Esophagus muscularis mucosa (tissue), 4 donors: ENCODE measurements around the gene HOXC10. TPM values are rescaled to one million over a fixed set of nuclear protein-coding genes. Genes with fewer than 3 reads are reported as not detected.

Source experiments
- DNase-seq: peaks from one replicate; pipeline ENCODE4 v3.0.0-alpha.2; 2017; ENCODE audit errors: extremely low spot score
- H3K27ac ChIP-seq, 4 donors: fragments of 200-600 bp; sonication (generic); replicated peaks in 1 of 4; 1 replicate in 3 of 4; 2 replicates in 1 of 4; pipeline ENCODE4 v1.5.1; 2016 to 2019; ENCODE audit warnings: mild to moderate bottlenecking in 1 of 4
- H3K27me3 ChIP-seq, 4 donors: fragments of 200-600 bp; sonication (generic); one replicate each; pipeline versions ENCODE4 v1.5.1 to v1.6.0; 2016 to 2019
- H3K36me3 ChIP-seq, 4 donors: fragments of 200-600 bp; sonication (generic); one replicate each; pipeline ENCODE4 v1.5.1; 2016 to 2019
- H3K4me1 ChIP-seq, 4 donors: fragments of 200-600 bp; sonication (generic); one replicate each; pipeline ENCODE4 v1.5.1; 2016 to 2019
- H3K4me3 ChIP-seq, 4 donors: fragments of 200-600 bp; sonication (generic); 1 replicate in 2 of 4; 2 replicates in 2 of 4; pipeline ENCODE4 v1.5.1; 2016 to 2019; ENCODE audit warnings: mild to moderate bottlenecking in 4 of 4, moderate library complexity in 1 of 4
- H3K9me3 ChIP-seq, 4 donors: fragments of 200-600 bp; sonication (generic); 1 replicate in 3 of 4; 2 replicates in 1 of 4; pipeline ENCODE4 v1.5.1; 2016 to 2019
- CTCF ChIP-seq, 3 experiments: fragments of 200-600 bp in 2 of 3; fragments of 450-650 bp in 1 of 3; sonication (generic) in 2 of 3; IDR thresholded peaks; one replicate each; pipeline ENCODE4 v1.5.1; 2017 to 2019; ENCODE audit warnings: antibody characterized with exemption in 3 of 3, mild to moderate bottlenecking in 2 of 3, moderate library complexity in 1 of 3
- EP300 ChIP-seq: sonication (generic); formaldehyde crosslinking; IDR thresholded peaks from one replicate; pipeline ENCODE4 v1.6.1; 2017; ENCODE audit warnings: antibody characterized with exemption
- POLR2A ChIP-seq: fragments of 450-650 bp; IDR thresholded peaks from one replicate; pipeline ENCODE4 v1.6.1; 2017; ENCODE audit warnings: antibody characterized with exemption, moderate library complexity, mild to moderate bottlenecking, low read depth
- POLR2AphosphoS5 ChIP-seq, 2 donors: sonication (generic); formaldehyde crosslinking; IDR thresholded peaks; one replicate each; pipeline ENCODE4 v1.6.1; 2017; ENCODE audit warnings: antibody characterized with exemption in 2 of 2
- WGBS: methylation state at CpG from one replicate; pipeline ENCODE4 v1.1.5; 2018; 5-methylcytosine and 5-hydroxymethylcytosine counted together
- intact Hi-C: fragments of 100-400 bp; cut with DNase I; formaldehyde crosslinking; loops from one replicate; pipeline ENCODE4 v1.15.1; 2023
- total RNA-seq, 4 donors: library from RNA; depleted of rRNA; stranded (reverse); fragments of >200 nt; gene quantifications; one replicate each; pipeline versions ENCODE4 v1.1.0 to v1.2.1, GENCODE V29; 2016

The HOXC10 gene
- total RNA-seq, 4 donors from 2014 or later, result not detected

GRCh38 chr12:53965281-53966084 lies 19.5 kb upstream of the HOXC10 start:
- Histone ChIP-seq H3K27me3 (peaks cover 9 to 100% (median 91%) of the 10 kb centered on the region in 4 donors), H3K36me3 (no peaks in the 10 kb centered on the region), H3K9me3 (no peaks in the 10 kb centered on the region), H3K4me1 (peaks cover 4 to 39% (median 25%) of the 10 kb centered on the region in 4 donors), H3K4me3 (peak overlapping the region in 1 of 4 donors; percentile 2), H3K27ac (no peak overlapping the region)
- intact Hi-C loops, result no loop called here
- no peak for TF ChIP-seq POLR2A
- 5% methylated on average over 18 of the region's 18 CpGs for WGBS
- DNase-seq, result no peak

DNA sequence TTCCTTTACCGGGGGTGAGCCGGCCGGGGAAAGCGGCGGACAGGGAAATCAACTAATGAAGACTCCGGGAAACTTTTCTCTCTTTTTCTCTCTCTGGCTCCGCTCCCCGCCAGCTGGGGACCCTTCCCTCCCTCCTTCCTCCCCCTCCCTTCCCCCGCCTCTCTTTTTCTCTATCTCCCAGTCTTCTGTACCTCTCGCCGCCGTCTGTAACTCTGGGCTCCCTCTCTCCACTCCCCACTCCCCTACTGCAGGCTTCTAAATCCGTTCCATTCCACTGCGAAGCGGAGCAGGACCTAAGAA lies 18.9 kb upstream of the HOXC10 start:
- H3K4me3 ChIP-seq, result peak overlapping the region in 1 of 4 donors; percentile 2
- no peaks in the 10 kb centered on the region for H3K36me3 ChIP-seq
- intact Hi-C loops, result no loop called here
- no peaks in the 10 kb centered on the region for H3K9me3 ChIP-seq
- peaks cover 9 to 100% (median 91%) of the 10 kb centered on the region in 4 donors for H3K27me3 ChIP-seq
- WGBS, result 8% methylated on average over 15 of the region's 15 CpGs
- H3K27ac ChIP-seq, result no peak overlapping the region
- DNase-seq, result no peak
- TF ChIP-seq POLR2AphosphoS5 (IDR thresholded peaks at IDR 0.05), result no peak
- TF ChIP-seq POLR2A, result no peak
- no peak for TF ChIP-seq EP300
- TF ChIP-seq CTCF (IDR thresholded peaks at IDR 0.05), result no peak
- peaks cover 2 to 33% (median 20%) of the 10 kb centered on the region in 4 donors for H3K4me1 ChIP-seq

- peaks cover 0 to 28% (median 14%) of the 10 kb centered on the region in 4 donors for H3K4me1 ChIP-seq
- intact Hi-C loops, result no loop called here
- WGBS, result 15% methylated on average over 36 of the region's 36 CpGs
- no peak overlapping the region for H3K27ac ChIP-seq
- peaks cover 9 to 100% (median 90%) of the 10 kb centered on the region in 4 donors for H3K27me3 ChIP-seq
- DNase-seq, result no peak
- TF ChIP-seq EP300 (no peak), CTCF (IDR thresholded peaks at IDR 0.05) (no peak), POLR2AphosphoS5 (IDR thresholded peaks at IDR 0.05) (no peak), POLR2A (no peak)
- peak overlapping the region in 1 of 4 donors; percentile 2 for H3K4me3 ChIP-seq
- H3K36me3 ChIP-seq, result no peaks in the 10 kb centered on the region
- H3K9me3 ChIP-seq, result no peaks in the 10 kb centered on the region
Measured at GRCh38 chr12:53966385-53967133, 18.4 kb upstream of the HOXC10 start.

DNA sequence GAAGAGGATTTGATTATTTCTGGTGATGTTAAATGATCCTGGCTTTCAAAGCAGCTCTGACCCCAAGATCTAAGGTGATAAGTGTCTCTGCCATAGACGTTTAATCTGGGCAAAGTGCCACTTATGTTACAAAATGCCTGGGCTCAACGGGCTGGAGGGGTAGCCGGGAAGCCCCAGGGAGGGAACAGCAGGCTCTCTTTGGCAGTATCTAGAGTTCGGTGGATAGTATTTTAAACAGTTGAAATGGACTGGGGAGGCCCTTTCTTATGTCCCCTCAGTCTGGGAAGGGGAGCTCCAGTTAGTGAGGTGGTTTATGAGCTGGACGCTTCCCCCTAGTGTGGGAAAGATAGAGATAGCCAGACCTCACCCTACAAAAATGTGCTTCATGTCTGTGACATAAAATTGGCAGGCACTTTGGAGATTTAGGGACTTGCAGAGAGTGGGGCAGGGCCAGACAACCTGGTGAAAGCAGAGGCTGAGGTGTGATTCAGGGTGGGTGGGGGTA lies 17.5 kb upstream of the HOXC10 start:
- H3K9me3 ChIP-seq, result no peaks in the 10 kb centered on the region

More for the DNA sequence above, 17.5 kb upstream of the HOXC10 start:
- no peak for DNase-seq
- H3K4me3 ChIP-seq, result no peak overlapping the region
- H3K36me3 ChIP-seq, result no peaks in the 10 kb centered on the region
- peaks cover 0 to 26% (median 13%) of the 10 kb centered on the region in 4 donors for H3K4me1 ChIP-seq
- H3K27me3 ChIP-seq, result peaks cover 9 to 100% (median 90%) of the 10 kb centered on the region in 4 donors
- 34% methylated on average over 5 of the region's 5 CpGs for WGBS
- H3K27ac ChIP-seq, result no peak overlapping the region
- intact Hi-C loops, result no loop called here
- TF ChIP-seq EP300, result no peak
- TF ChIP-seq POLR2AphosphoS5 (IDR thresholded peaks at IDR 0.05), result no peak
- TF ChIP-seq CTCF (IDR thresholded peaks at IDR 0.05), result no peak
- no peak for TF ChIP-seq POLR2A
